DND-41 (cell line): ENCODE results near the gene PAN2.

Experiments used
- ATAC-seq: fragments of 200-7000 bp; cut with Tn5 transposase; 3 replicates; pipeline ENCODE4 v1.9.1; 2021; ENCODE audit warnings: low read depth; ENCODE audit not compliant: insufficient read depth
- DNase-seq: peaks from one replicate; pipeline ENCODE4 v3.0.0-alpha.2; 2020
- H2AFZ ChIP-seq: 2 replicates; pipeline ENCODE4 v1.6.0; 2012; ENCODE audit warnings: low read depth, low read length
- H3K27ac ChIP-seq: 2 replicates; pipeline ENCODE4 v1.5.1; 2012; ENCODE audit warnings: low read length, inconsistent platforms
- H3K27me3 ChIP-seq: fragments of 200-600 bp; sonication (generic); 2 replicates; pipeline ENCODE4 v1.6.0; 2012; ENCODE audit warnings: low read length, mild to moderate bottlenecking, inconsistent platforms; ENCODE audit not compliant: insufficient read depth, poor library complexity
- H3K36me3 ChIP-seq: 2 replicates; pipeline ENCODE4 v1.5.1; 2012; ENCODE audit warnings: low read length, inconsistent platforms; ENCODE audit not compliant: insufficient read depth
- H3K4me1 ChIP-seq: 2 replicates; pipeline ENCODE4 v1.5.1; 2012; ENCODE audit warnings: mild to moderate bottlenecking, low read length; ENCODE audit not compliant: insufficient read depth
- H3K4me2 ChIP-seq: 2 replicates; pipeline ENCODE4 v1.6.0; 2012; ENCODE audit warnings: mild to moderate bottlenecking, moderate library complexity, low read length, inconsistent platforms; ENCODE audit not compliant: insufficient read depth
- H3K4me3 ChIP-seq, 2 experiments: fragments of 200-600 bp in 1 of 2; shearing (Covaris generic) in 1 of 2; 2 replicates each; pipeline ENCODE4 v1.5.1; 2012 to 2016; ENCODE audit warnings: inconsistent platforms in 2 of 2, low read length in 2 of 2, mild to moderate bottlenecking in 2 of 2, low read depth in 1 of 2, moderate library complexity in 1 of 2
- H3K79me2 ChIP-seq: 2 replicates; pipeline ENCODE4 v1.6.0; 2012; ENCODE audit warnings: low read length, inconsistent platforms; ENCODE audit not compliant: insufficient read depth
- H3K9ac ChIP-seq: 2 replicates; pipeline ENCODE4 v1.6.0; 2012; ENCODE audit warnings: low read depth, mild to moderate bottlenecking, inconsistent platforms, low read length, moderate library complexity
- H3K9me3 ChIP-seq: 2 replicates; pipeline ENCODE4 v1.5.1; 2012; ENCODE audit warnings: low read length, moderate library complexity, mild to moderate bottlenecking, inconsistent platforms; ENCODE audit not compliant: insufficient read depth, severe bottlenecking
- H4K20me1 ChIP-seq: 2 replicates; pipeline ENCODE4 v1.6.0; 2012; ENCODE audit warnings: low read length; ENCODE audit not compliant: insufficient read depth
- EZH2 ChIP-seq: IDR thresholded peaks from 3 replicates; pipeline ENCODE4 v1.6.1; 2012; ENCODE audit warnings: borderline replicate concordance, low read depth, mild to moderate bottlenecking, moderate library complexity, low read length, inconsistent platforms; ENCODE audit not compliant: severe bottlenecking
- TF ChIP-seq, protein P1 (sequence below): IDR thresholded peaks from 2 replicates; pipeline ENCODE4 v1.5.1; 2012; ENCODE audit warnings: borderline replicate concordance, low read length, moderate library complexity, mild to moderate bottlenecking; ENCODE audit not compliant: poor library complexity, severe bottlenecking; ENCODE audit errors: extremely low read depth

The PAN2 gene

DNA sequence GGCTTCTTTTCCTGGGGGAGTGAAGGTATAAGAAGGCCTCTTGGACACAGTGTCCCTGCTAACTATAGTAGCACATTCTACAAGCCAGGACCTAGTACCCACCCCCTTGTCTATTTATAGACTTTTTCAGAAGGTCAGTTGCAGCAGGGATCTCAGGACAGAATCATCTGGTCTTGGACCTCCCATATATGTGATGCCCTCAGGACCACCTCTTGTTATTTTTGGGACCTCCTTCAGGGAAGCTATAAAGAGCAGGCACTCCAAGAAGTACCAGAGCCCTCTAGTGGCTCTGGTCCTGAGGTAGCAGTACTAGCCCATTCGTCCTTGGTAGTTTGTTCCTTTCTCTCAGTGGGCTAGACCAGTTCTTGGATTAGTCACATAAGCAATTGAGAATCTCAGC, 62.8 kb downstream of the PAN2 start:
- no peak for DNase-seq
- ATAC-seq = no peak

DNA sequence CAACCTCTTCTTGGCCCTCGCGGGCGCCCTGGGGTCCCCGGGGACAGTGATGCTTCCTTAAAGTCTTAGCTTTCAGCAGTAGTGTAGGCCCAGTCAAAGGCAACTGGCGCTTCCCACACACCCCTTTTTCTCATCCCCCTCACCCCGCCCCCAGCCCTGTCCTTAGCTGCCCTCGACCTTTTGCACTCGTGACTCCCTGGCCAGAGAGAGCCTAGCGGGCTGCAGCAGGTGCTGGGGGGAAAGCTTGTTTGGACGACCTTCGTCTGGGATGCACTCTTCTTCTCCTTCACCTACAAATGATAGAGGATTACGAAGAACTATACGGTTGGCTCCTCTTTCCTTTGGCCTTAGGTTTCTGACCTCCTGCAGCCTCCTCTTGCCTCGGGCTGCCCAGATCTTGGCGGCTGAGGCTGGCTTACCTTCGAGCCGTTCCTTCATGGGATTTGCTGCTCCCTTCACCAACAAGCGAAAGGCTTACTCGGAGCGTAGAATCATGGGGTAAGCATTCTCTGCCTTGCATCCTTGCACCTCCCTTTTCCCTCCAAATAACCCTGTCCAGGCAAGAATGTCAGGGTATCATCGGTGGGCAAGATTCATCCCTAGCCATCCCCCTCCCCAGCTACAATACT, 66.2 kb downstream of the PAN2 start:
- H3K9me3 ChIP-seq = no peaks in the 10 kb centered on the region
- peak overlapping the region; percentile 95 for H2AFZ ChIP-seq
- no peaks in the 10 kb centered on the region for H4K20me1 ChIP-seq
- no peak for TF ChIP-seq EZH2
- TF ChIP-seq, protein P1, sequence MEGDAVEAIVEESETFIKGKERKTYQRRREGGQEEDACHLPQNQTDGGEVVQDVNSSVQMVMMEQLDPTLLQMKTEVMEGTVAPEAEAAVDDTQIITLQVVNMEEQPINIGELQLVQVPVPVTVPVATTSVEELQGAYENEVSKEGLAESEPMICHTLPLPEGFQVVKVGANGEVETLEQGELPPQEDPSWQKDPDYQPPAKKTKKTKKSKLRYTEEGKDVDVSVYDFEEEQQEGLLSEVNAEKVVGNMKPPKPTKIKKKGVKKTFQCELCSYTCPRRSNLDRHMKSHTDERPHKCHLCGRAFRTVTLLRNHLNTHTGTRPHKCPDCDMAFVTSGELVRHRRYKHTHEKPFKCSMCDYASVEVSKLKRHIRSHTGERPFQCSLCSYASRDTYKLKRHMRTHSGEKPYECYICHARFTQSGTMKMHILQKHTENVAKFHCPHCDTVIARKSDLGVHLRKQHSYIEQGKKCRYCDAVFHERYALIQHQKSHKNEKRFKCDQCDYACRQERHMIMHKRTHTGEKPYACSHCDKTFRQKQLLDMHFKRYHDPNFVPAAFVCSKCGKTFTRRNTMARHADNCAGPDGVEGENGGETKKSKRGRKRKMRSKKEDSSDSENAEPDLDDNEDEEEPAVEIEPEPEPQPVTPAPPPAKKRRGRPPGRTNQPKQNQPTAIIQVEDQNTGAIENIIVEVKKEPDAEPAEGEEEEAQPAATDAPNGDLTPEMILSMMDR = no peak
- ATAC-seq (no peak), DNase-seq (no peak)
- H3K4me2 ChIP-seq = peak overlapping the region; percentile 99
- peaks cover 32% of the 10 kb centered on the region for H3K36me3 ChIP-seq
- peak overlapping the region; percentile 66 for H3K9ac ChIP-seq
- H3K27ac ChIP-seq = peak overlapping the region; percentile 75
- no peaks in the 10 kb centered on the region for H3K27me3 ChIP-seq
- H3K79me2 ChIP-seq = no peaks in the 10 kb centered on the region
- H3K4me1 ChIP-seq = peaks cover 25% of the 10 kb centered on the region
- peak overlapping the region; percentile 31 to 71; a peak in 3 of 4 replicates for H3K4me3 ChIP-seq

More for the DNA sequence above, 62.8 kb downstream of the PAN2 start:
- Histone ChIP-seq H3K36me3 (peaks cover 65% of the 10 kb centered on the region), H4K20me1 (no peaks in the 10 kb centered on the region), H3K27ac (no peak overlapping the region), H3K4me2 (no peak overlapping the region), H3K9ac (no peak overlapping the region), H3K9me3 (no peaks in the 10 kb centered on the region), H3K4me3 (no peak overlapping the region), H3K27me3 (no peaks in the 10 kb centered on the region), H2AFZ (no peak overlapping the region), H3K79me2 (no peaks in the 10 kb centered on the region), H3K4me1 (peaks cover 18% of the 10 kb centered on the region)
- TF ChIP-seq, protein P1 = peak; percentile 50
- no peak for TF ChIP-seq EZH2

DNA sequence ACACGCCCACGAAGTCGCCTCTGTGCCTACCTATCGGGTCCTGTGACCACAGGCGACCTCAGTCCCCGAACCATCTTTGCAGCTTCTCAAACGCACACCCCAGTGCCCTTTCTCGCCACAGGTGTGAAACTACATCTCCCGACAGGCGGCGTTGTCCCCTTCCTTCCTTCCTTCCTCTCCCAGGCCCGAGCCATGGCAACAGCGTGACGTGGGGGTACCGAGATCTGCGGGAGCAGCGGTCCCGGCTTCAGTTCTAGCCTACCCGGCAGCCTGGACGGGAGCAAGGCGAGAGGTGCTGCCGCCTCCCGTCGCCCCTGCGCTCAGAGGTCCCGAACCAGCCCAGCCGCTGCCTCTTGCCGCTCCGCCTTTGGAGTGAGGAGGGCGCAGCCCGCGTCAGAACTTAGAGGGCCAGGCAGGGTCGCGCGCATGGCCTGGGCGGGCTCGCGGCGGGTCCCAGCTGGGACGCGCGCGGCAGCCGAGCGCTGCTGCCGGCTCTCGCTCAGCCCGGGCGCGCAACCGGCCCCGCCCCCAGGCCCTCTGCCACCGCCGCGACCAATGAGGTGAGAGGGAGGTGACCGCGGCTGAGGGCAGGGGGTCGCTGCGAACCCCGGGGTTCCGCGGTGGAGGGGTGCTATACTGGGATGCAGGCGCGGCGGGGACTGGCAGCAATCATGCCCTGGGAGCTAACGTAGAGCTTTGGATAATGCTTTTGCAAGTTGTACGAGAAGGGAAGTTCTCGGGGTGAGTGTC, 66.9 kb downstream of the PAN2 start, which contains the start of gene COQ10A:
COQ10A (plus strand) TSS at position 250 of the 750 bp plus-strand sequence; CDS start at position 427, 177 bp downstream.
- TF ChIP-seq, protein P1 = peak; percentile 77
- TF ChIP-seq EZH2 = no peak
- Histone ChIP-seq H3K4me3 (peak within 1 kb of the TSS; percentile 31 to 71), H3K79me2 (no peaks in the 10 kb centered on the region), H3K27me3 (no peaks in the 10 kb centered on the region), H3K36me3 (peaks cover 28% of the 10 kb centered on the region), H3K4me1 (peaks cover 25% of the 10 kb centered on the region), H3K9ac (peak within 1 kb of the TSS; percentile 66), H2AFZ (peak within 1 kb of the TSS; percentile 95), H3K4me2 (peak within 1 kb of the TSS; percentile 99), H3K27ac (peak within 1 kb of the TSS; percentile 75), H4K20me1 (no peaks in the 10 kb centered on the region), H3K9me3 (no peaks in the 10 kb centered on the region)
- peak; percentile 90 for DNase-seq
- ATAC-seq = peak; percentile 91
